OCI-LY7 (cell line): ENCODE results near the gene ATAD3A. TPM values are rescaled to one million over a fixed set of nuclear protein-coding genes. Genes with fewer than 3 reads are reported as not detected.
A peak's percentile ranks its signal among the peaks of the same experiment; 100 is the strongest.
"Not testable (repeated sequence)": the region's sequence is repeated elsewhere in the genome, so short reads cannot be mapped to it uniquely, and the experiment has no call there.

Source experiments
- BruUV-seq: library from RNA; stranded (reverse); fragments of 400-500 nt; replicated peaks from 2 replicates; lab custom pipeline; 2021; lab: Mats Ljungman, UMichigan
- CTCF ChIA-PET: fragments of 300-600 bp; sonication (Branson Sonifier 250); formaldehyde crosslinking; loops from one replicate; lab custom pipeline; 2022; ENCODE audit warnings: antibody characterized with exemption; ENCODE audit not compliant: unreplicated experiment; lab: Charles Lee
- POLR2A ChIA-PET: fragments of 300-600 bp; sonication (Branson Sonifier 250); formaldehyde crosslinking; loops from one replicate; lab custom pipeline; 2022; ENCODE audit warnings: antibody characterized with exemption; lab: Charles Lee
- DNase-seq: peaks from one replicate; pipeline ENCODE4 v3.0.0-alpha.2; 2015; ENCODE audit warnings: low spot score
- H2AFZ ChIP-seq: fragments of 200-600 bp; sonication (generic), shearing (Covaris generic); 2 replicates; pipeline ENCODE4 v1.6.1; 2014; ENCODE audit warnings: mild to moderate bottlenecking, antibody characterized with exemption, low read length, moderate library complexity
- H3K27ac ChIP-seq: fragments of 200-600 bp; sonication (generic); 2 replicates; pipeline ENCODE4 v1.5.1; 2014; ENCODE audit warnings: mixed run types, low read depth, mild to moderate bottlenecking, moderate library complexity, low read length, inconsistent platforms; ENCODE audit not compliant: poor library complexity, severe bottlenecking
- H3K36me3 ChIP-seq: fragments of 200-600 bp; sonication (generic); 2 replicates; pipeline ENCODE4 v1.6.1; 2014; ENCODE audit warnings: mild to moderate bottlenecking, antibody characterized with exemption, low read length, moderate library complexity, mixed read lengths; ENCODE audit not compliant: insufficient read depth
- H3K4me1 ChIP-seq: fragments of 200-600 bp; sonication (generic); 2 replicates; pipeline ENCODE4 v1.5.1; 2014; ENCODE audit warnings: mild to moderate bottlenecking, low read length; ENCODE audit not compliant: insufficient read depth, poor library complexity, severe bottlenecking
- H3K4me2 ChIP-seq: fragments of 200-600 bp; sonication (generic); 2 replicates; pipeline ENCODE4 v1.6.1; 2014; ENCODE audit warnings: mild to moderate bottlenecking, low read length
- H3K4me3 ChIP-seq: fragments of 200-600 bp; sonication (generic); 2 replicates; pipeline ENCODE4 v1.5.1; 2014; ENCODE audit warnings: mild to moderate bottlenecking, low read depth, low read length; ENCODE audit not compliant: poor library complexity, severe bottlenecking
- H3K79me2 ChIP-seq: fragments of 200-600 bp; sonication (generic); 2 replicates; pipeline ENCODE4 v1.6.1; 2016; ENCODE audit warnings: low read depth, mild to moderate bottlenecking, low read length, moderate library complexity, mixed read lengths; ENCODE audit not compliant: insufficient read depth
- H3K9me2 ChIP-seq: fragments of 200-600 bp; sonication (generic); 2 replicates; pipeline ENCODE4 v1.6.1; 2016; ENCODE audit warnings: mild to moderate bottlenecking, low read length, mixed read lengths; ENCODE audit not compliant: insufficient read depth
- H3K9me3 ChIP-seq: fragments of 200-600 bp; sonication (generic); 2 replicates; pipeline ENCODE4 v1.6.1; 2014; ENCODE audit warnings: mild to moderate bottlenecking, mixed run types, low read length, mixed read lengths
- H4K20me1 ChIP-seq: fragments of 200-600 bp; sonication (generic); 2 replicates; pipeline ENCODE4 v1.6.1; 2014; ENCODE audit warnings: mild to moderate bottlenecking, antibody characterized with exemption, low read length, moderate library complexity, mixed read lengths; ENCODE audit not compliant: insufficient read depth
- CTCF ChIP-seq: fragments of 200-600 bp; sonication (generic); conservative IDR thresholded peaks from 2 replicates; pipeline ENCODE4 v1.5.1; 2014; ENCODE audit warnings: mild to moderate bottlenecking, antibody characterized with exemption, low read length, moderate library complexity, mixed read lengths
- EZH2phosphoT487 ChIP-seq: fragments of 200-600 bp; sonication (generic); IDR thresholded peaks from 2 replicates; pipeline ENCODE4 v1.6.1; 2018; ENCODE audit warnings: low read depth, borderline replicate concordance, mild to moderate bottlenecking, mixed run types, antibody characterized with exemption, low read length, moderate library complexity, mixed read lengths
- intact Hi-C: fragments of 100-400 bp; cut with micrococcal nuclease; formaldehyde crosslinking; loops from one replicate; pipeline ENCODE4 v1.10.0; 2022; ENCODE audit not compliant: unreplicated experiment
- total RNA-seq, 2 experiments: library from RNA; depleted of rRNA in 1 of 2; stranded (reverse); fragments of >200 nt in 1 of 2; shearing (Covaris generic) in 1 of 2; gene quantifications; 2 replicates each; pipeline ENCODE4 v1.2.3, GENCODE V29; 2014 to 2022

ATAD3A gene
- total RNA-seq, 2 experiments from 2014 or later: 81.9 to 88.6 TPM

DNA sequence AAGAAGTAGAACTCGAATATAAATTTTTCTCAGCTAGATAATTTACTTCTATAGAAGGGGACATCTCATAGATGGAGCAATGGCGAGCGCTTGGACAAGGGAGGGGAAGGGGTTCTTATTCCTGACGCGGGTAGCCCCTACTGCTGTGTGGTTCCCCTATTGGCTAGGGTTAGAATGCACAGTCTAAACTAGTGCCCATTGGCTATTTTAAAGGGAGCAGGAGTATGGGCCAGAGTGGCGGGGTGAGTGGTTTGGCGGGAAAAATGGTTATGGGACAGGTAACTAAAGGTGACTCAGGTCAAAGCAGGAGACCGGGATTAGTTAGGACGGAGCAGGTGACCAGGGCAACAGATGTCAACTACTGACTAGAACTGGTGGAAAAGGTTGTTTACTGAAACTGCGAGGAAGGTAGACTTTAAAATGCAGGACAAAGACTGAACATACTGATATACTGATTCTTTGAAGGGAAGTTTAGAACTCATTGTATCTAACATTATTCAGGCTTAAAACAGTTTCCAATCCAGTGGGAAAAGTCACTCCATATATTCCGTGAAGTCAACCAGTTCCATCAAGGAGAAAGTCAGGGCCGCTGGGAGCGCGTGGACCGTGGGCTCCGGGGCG lies 940 bp upstream of the ATAD3A start:
- intact Hi-C loops: loop anchor here (2.0 to 5.0 kb wide), 2 partner anchors 40 to 104 kb away; partner anchors contain the start of genes ATAD3B and MRPL20
- ChIA-PET POLR2A (interaction anchor here (0.7 to 1.3 kb wide), 2 partner anchors 46 to 141 kb away, joined by 3 to 4 read pairs; no protein-coding TSS in a partner anchor), CTCF (no interaction called here)
- Histone ChIP-seq H3K4me1 (peaks cover 8% of the 10 kb centered on the region), H3K36me3 (peaks cover 15% of the 10 kb centered on the region), H3K4me2 (peak overlapping the region; percentile 83), H3K4me3 (peak overlapping the region; percentile 80), H3K79me2 (peaks cover 24% of the 10 kb centered on the region; the same call in 1 of the 2 replicates), H3K27ac (peak overlapping the region; percentile 96), H3K9me3 (peaks cover 6% of the 10 kb centered on the region; the same call in 1 of the 2 replicates), H4K20me1 (no peaks in the 10 kb centered on the region), H3K9me2 (no peaks in the 10 kb centered on the region), H2AFZ (peak overlapping the region; percentile 4; the same call in 1 of the 2 replicates)
- TF ChIP-seq EZH2phosphoT487: no peak
- peak; percentile 36 for TF ChIP-seq CTCF
- DNase-seq: peak; percentile 83
- BruUV-seq: TSS peak; percentile 96

DNA sequence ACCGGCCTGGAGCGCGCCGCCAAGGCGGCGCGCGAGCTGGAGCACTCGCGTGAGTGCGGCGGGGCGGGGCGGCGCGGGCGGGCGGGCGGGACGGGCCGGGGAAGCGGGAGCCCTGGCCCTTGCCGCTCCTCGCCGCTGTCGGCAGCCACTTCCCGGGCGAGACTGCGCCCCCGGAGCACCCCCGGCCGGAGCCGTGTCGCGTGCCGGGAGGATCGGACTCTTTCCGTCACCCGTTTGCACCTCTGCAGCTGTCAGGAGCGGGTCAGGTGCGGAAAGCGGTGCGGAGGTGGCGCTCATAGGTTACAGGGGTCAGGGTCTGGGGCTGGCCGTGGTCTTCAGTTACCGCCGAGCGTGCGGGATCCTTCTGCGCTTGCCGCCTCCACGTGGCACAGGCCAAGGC lies 463 bp downstream of the ATAD3A start:
- intact Hi-C loops: loop anchor here (5.0 kb wide), 1 partner anchor 105 kb away; the partner anchor contains the start of gene MRPL20
- H4K20me1 ChIP-seq, H3K9me3 ChIP-seq, H3K27ac ChIP-seq, CTCF ChIA-PET, BruUV-seq, H3K4me1 ChIP-seq, POLR2A ChIA-PET, H2AFZ ChIP-seq, H3K9me2 ChIP-seq: not testable (repeated sequence)
- H3K4me2 ChIP-seq: 0 out of 2 replicates have a peak overlapping the region, but pooled peaks have one; percentile 57
- peaks cover 24% of the 10 kb centered on the region; the same call in 1 of the 2 replicates for H3K79me2 ChIP-seq
- H3K4me3 ChIP-seq: peak overlapping the region; percentile 80
- DNase-seq: peak; percentile 26
- H3K36me3 ChIP-seq: peaks cover 25% of the 10 kb centered on the region

DNA sequence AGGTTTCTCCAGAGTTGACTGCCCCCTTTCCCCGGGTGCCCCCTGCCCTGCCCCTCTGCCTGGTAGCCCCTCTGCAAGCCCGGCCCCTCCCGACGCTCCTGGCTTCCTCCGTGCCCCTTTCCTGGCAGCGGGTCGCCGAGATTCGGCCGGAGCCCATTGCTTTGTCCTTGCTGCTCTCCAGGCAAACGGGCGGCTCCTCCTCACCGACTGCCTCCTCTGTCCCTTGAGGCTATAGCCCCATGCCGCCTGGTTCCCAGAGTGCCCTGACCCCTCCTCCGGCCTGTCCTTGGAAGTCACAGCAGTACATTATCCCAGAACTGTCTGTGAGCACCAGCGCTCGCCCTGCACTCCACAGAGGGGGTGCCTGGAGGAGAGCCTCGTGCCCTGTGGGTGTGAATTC lies 1.7 kb downstream of the ATAD3A start:
- CTCF ChIA-PET, H3K4me1 ChIP-seq, H3K9me3 ChIP-seq, DNase-seq, BruUV-seq, H3K9me2 ChIP-seq, POLR2A ChIA-PET, H2AFZ ChIP-seq, H4K20me1 ChIP-seq, H3K27ac ChIP-seq: not testable (repeated sequence)
- Histone ChIP-seq H3K79me2 (peaks cover 24% of the 10 kb centered on the region; the same call in 1 of the 2 replicates), H3K4me2 (peak overlapping the region; percentile 63), H3K36me3 (peaks cover 35% of the 10 kb centered on the region), H3K4me3 (peak overlapping the region; percentile 53)
- intact Hi-C loops: loop anchor here (5.0 kb wide), 1 partner anchor 106 kb away; the partner anchor contains the start of gene MRPL20

- H2AFZ ChIP-seq, H3K4me3 ChIP-seq, H3K9me2 ChIP-seq, H3K9me3 ChIP-seq, CTCF ChIA-PET, H4K20me1 ChIP-seq, DNase-seq, H3K4me1 ChIP-seq, H3K4me2 ChIP-seq, POLR2A ChIA-PET, BruUV-seq, H3K27ac ChIP-seq: not testable (repeated sequence)
- Histone ChIP-seq H3K79me2 (peaks cover 24% of the 10 kb centered on the region; the same call in 1 of the 2 replicates), H3K36me3 (peaks cover 38% of the 10 kb centered on the region)
- intact Hi-C loops: loop anchor here (5.0 kb wide), 1 partner anchor 107 kb away; the partner anchor contains the start of gene MRPL20
These were observed 2.4 kb downstream of the ATAD3A start for GRCh38 chr1:1514376-1514775.

DNA sequence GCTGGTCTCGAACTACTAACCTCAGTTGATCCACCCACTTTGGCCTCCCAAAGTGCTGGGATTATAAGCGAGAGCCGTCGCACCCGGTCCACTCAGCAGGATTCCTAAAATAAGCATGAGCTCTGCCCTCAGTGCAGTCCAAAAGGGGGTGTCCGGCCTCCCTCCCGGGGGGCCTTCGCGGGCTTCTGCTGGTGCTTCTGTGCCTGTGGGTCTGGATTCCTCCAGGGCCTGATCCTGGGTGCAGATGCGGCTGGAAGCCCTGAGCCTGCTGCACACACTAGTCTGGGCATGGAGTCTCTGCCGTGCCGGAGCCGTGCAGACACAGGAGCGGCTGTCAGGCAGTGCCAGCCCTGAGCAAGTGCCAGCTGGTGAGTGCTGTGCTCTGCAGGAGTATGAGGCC lies 5.0 kb downstream of the ATAD3A start:
- POLR2A ChIA-PET, H3K4me2 ChIP-seq, CTCF ChIA-PET, H4K20me1 ChIP-seq, H3K4me3 ChIP-seq, H3K4me1 ChIP-seq, DNase-seq, H3K27ac ChIP-seq, H3K9me3 ChIP-seq, BruUV-seq, H2AFZ ChIP-seq, intact Hi-C loops, H3K9me2 ChIP-seq: not testable (repeated sequence)
- peaks cover 60% of the 10 kb centered on the region for H3K36me3 ChIP-seq
- peaks cover 24% of the 10 kb centered on the region; the same call in 1 of the 2 replicates for H3K79me2 ChIP-seq
